Limb (tissue), 2 donors: ENCODE results near the gene EEF1AKMT4.
A peak's percentile ranks its signal among the peaks of the same experiment; 100 is the strongest.

Experiments
- DNase-seq, 2 donors: peaks; one replicate each; pipeline ENCODE4 v3.0.0-alpha.2; 2016; ENCODE audit errors: extremely low spot score in 2 of 2

The EEF1AKMT4 gene

DNA sequence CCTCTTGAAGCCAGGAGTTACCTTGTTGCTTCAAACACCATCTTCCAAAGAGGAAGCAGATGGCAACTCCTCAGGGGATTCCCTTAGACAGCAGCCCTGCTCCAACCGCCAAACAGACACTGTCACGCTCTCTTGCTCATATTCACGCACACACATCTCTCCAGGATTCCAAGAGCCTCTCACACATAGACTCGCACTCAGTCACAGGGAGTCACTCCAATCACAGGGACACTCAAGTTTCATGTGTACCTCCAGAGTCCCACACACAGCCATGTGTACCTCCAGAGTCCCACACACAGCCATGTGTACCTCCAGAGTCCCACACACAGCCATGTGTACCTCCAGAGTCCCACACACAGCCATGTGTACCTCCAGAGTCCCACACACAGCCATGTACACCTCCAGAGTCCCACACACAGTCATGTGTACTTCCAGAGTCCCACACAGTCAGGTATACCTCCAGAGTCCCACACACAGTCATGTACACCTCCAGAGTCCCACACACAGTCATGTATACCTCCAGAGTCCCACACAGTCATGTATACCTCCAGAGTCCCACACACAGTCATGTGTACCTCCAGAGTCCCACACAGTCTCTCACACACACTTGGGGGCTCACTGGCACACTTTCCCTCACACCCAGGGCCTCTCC lies 14.0 kb upstream of the EEF1AKMT4 start:
- DNase-seq, result no peak

DNA sequence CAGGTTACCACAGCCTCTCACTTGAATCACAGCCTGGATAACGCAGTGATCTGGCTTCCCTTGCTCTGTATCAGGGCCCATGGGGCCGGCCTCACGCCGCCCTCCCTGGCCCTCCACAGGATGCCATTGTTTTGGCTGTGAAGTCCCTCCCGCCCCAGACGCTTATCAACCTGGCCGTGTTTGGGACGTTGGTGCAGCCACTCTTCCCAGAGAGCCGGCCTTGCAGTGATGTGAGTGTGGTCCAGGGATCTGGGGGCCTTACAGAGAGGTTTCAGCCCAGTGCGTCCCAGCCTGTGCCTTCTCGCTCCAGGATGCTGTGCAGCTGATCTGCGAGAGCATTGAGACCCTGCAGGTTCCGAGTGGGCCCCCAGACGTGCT lies 13.4 kb upstream of the EEF1AKMT4 start:
- DNase-seq, result no peak

DNA sequence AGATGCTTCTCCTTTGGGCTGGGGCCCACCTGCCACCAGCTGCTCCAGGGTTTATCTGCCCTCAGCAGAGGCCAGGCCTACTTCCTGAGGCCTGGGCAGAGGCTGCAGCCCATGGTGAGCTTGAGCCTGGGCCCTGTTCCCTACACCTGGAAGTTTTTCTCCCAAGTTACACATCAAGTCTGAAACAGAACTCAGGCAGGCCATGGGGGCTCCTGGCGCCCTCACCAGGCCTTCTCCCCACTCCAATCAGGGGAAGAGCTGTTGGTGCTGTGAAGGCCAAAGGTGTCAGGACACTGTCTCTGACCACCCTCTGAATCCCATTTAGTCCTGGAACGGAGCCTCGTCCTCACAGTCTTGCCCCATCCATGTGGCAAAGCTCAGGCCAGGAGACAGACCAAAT lies 12.8 kb upstream of the EEF1AKMT4 start:
- no peak for DNase-seq

DNA sequence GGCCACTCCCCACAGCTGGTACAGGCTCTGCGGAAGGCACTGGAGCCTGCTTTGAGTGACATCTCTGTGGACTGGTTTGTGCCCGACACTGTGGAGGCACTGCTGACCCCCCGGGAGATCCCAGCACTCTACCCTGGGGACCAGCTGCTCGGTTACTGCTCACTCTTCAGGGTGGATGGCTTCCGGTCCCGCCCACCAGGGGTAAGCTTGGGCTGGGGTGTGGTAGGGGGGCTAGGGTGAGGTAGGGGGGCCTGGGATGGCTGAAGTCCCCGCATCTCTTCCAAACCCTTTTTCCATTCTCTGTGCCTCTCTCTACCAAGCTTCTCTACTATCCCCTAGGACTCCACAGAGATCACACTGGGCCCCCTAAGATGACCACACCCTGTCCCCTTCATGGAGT lies 12.3 kb upstream of the EEF1AKMT4 start:
- DNase-seq, result no peak

DNA sequence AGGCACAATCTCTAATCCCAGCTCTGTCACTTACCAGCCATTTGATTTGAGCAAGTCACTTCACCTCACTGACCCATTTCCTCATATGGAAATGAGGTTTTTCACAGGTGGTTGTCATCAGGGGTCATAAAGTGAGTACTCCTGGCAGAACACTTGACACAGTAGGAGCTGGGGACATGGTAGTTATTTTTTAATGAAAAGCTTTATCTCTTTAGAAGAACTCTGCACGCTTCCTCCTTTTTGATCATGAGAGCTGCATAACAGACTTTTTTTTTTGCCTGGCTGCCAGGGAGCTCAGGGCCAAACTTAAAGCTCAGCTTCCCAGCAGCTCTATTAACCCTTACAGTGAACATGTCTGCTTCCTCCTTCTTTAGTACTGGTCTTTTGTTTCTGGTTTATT lies 11.7 kb upstream of the EEF1AKMT4 start:
- no peak for DNase-seq

DNA sequence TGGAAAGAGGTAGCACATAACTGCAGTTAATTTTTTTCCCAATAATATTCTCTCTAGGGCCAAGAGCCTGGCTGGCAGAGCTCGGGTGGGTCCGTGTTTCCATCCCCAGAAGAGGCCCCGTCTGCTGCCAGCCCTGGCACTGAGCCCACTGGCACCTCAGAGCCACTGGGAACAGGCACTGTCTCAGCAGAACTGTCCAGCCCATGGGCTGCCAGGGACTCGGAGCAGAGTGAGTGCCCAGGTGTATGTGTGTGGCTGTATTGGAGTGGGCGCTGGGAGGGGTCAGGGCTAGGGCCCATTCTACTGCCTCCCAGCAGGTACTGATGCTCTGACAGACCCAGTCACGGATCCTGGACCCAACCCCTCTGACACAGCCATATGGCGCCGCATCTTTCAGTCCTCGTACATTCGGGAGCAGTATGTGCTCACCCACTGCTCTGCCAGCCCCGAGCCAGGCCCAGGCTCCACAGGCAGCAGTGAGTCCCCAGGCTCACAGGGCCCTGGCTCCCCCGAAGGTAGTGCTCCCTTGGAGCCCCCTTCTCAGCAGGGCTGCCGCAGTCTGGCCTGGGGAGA lies 11.1 kb upstream of the EEF1AKMT4 start:
- no peak for DNase-seq

DNA sequence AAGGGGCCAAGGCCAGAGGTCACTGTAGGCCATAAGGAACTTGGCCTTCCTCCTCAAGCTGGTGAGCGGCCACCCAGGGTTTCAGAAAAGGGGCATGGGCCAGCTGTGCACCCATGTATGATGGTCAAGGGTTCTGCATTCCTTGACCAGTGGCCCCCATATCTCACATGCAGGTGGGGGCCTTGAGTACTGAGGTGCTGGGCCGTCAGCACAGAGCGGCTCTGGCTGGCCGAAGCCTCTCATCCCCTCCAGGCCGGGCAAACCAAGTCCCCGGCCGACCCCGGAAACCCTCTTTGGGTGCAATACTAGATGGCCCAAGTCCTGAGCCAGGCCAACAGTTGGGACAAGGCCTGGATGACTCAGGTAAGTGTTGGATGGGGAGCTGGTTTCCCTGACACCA lies 10.3 kb upstream of the EEF1AKMT4 start:
- no peak for DNase-seq

DNA sequence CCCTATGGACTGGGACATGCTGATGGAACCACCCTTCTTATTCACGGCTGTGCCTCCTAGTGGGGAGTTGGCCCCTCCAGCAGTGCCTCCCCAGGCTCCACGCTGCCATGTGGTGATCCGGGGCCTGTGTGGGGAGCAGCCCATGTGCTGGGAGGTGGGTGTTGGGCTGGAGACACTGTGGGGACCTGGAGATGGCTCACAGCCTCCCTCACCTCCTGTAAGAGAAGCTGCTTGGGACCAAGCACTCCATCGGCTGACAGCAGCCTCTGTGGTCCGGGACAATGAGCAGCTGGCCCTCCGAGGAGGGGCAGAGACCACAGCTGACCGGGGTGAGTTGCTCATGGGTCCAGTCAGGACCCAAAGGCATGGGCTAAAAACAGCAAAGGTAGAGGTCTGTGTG lies 9.8 kb upstream of the EEF1AKMT4 start:
- DNase-seq, result no peak

DNA sequence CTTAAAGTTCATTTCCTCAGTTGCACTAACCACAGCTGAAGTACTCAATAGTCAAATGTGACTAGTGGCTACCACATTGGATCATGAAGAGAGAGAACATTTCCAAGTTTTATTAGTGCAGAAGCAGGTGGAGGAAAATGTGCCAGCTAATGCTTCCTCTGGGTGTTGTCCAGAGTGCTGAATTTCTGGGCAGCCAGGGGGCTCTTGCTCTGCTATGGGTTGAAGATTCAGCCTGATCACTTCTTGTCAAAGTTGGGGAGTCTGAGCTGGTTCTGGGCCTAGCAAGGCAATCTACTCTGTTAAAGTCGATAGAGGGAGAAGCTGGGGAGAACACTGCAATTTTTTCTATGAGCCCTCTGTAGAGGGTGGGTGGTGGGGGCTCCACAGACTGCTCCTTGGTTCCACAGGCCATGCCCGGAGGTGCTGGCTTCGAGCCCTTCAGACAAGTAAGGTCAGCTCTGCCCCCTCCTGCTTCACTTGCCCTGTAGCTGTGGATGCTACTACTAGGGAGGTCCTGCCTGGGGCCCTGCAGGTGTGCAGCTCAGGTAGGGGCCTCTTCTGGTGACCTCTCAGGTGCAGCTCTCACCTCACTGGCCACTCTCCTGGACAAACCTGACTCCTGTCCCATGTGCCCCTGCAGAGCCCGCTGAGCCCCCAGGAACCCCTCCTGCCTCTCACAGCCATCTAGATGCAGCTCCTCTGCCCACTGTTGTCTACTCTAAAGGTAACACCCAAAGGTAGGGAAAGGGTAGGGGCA lies 8.9 kb upstream of the EEF1AKMT4 start:
- DNase-seq, result peak in 1 of 2 donors; percentile 57

DNA sequence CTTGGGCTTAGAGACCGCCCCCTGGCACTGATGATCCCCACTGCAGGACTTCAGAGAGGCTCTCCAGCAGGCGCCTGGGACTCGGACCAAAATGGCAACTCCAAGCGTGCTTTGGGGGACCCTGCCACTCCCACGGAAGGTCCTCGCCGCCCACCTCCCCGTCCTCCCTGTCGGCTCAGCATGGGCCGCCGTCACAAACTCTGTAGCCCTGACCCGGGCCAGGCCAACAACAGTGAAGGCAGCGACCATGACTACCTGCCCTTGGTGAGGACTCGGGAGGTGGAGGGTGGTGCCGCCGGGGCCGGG lies 8.4 kb upstream of the EEF1AKMT4 start:
- no peak for DNase-seq

DNA sequence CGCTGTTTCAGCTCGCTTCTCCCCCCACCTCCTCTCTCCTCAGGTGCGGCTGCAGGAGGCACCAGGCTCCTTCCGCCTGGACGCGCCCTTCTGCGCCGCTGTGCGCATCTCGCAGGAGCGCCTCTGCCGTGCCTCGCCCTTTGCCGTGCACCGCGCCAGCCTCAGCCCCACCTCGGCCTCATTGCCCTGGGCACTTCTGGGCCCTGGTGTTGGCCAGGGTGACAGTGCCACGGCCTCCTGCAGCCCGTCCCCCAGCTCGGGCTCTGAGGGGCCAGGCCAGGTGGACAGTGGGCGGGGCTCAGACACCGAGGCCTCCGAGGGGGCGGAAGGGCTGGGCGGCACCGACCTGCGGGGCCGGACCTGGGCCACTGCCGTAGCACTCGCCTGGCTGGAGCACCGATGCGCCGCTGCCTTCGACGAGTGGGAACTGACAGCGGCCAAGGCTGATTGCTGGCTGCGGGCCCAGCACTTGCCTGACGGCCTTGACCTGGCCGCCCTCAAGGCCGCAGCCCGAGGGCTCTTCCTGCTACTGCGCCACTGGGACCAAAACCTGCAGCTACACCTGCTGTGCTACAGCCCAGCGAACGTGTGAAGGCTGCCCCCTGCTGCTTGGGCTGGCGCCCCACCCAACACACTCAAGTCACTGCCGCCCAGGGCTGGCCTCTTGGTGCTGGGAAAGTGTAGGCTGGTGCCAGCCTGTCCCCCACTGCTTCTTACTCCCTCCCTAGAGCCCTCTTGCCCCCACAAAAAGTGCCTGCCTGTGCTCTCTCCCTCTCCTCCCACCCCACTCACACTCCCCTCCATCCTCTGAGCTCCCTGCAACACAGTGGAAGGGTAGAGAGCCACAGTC lies 7.8 kb upstream of the EEF1AKMT4 start:
- DNase-seq, result no peak

DNA sequence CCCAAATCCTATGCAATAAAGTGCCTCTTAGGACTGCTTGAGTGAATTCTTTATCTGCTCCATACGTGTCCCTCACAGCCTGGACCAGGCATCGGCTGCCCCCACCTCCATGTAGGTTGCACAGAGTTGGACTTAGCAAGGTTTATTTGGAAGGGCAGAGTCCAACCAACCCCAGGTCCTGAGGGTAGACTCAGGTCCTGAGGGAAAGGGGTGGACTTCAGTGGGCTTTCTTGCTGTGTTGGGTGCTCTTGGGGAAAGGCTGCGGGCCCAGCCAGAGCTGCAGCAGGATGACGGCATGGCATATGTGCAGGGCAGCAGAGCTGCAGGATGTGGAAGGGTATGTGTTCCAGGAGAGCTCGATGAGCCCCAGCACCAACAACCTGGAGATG lies 7.2 kb upstream of the EEF1AKMT4 start:
- DNase-seq, result no peak

DNA sequence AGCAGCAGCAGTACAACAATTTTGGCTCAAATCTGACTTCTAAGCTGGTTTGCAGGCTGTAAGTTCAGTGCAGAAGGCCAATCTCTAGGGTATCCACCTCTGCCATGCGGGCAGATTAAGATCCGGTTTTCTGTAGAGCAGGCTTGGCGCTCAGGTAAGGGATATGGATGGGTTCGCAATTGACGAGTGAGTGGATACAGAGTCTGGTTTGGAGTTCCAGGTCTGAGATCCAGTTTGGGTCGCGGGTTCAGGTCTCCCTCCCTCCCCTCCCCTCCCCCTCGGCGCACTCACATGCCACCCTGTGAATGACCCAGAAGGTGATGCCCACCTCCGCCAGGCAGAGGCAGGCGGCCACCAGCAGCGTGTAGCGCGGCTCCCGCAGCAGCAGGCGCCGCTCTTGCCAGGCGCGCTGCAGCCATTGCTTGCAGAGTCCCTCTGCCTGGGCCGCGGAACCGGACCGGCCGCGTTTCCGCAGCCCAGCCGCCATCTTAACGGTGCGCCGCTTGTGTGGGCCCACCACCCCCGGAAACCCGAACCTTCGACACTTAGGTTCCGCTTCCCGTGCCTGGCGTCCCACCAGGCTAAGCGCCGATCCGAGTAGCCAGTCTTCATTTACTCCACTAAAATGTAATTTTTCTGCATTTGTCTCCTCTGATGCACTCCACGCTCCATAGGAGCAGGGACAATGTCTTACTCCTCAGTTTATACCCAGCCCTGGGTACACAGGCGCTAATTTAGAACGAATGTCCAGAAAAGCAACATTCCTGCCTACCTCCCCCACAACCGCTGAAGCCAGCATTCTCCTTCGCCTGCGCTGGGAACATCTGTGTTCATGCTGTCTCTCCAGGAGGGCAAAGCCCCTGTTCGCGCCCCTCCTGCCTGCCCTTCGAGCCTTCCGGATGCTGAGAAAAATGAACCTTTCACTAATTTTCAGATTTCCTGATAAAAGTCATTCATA lies 739 bp upstream of the EEF1AKMT4 start, which contains the start of gene ALG3:
Gene ALG3 (minus strand): TSS at position 509 of the 958 bp plus-strand sequence. CDS start 22 bp downstream, at position 487.
- DNase-seq, result peak; percentile 79 to 93

DNA sequence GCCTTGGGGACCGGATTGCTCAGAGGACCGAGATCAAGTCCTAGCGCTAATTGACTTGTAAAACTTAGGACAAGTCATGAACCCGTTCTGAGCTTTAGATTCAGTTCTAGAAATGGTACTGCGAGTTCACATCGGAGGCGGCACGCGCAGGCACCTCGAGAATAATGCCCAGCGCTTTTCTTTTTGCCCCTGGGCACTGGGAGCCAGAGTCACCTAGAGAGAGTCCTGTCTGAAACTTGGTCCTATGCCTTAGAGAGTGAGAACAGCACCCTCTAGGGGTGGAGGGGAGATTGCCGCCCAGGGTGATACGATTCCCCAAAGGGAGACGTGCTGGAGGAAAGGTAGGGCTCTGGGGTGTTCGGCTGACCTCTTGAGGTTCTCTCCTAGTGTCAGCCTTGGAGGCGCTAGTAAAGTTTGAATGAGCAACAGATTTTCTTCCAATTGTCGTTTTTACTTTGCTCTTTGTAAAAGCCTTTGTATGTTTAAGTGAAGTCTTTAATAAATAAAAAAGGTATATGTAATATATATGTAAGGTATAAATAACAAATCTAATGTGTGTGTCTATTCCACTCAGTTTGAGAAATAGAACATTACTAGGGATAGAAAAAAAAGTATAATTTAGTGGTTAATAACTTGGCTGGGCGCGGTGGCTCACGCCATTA lies 826 bp downstream of the EEF1AKMT4 start:
- DNase-seq, result peak; percentile 60 to 81

DNA sequence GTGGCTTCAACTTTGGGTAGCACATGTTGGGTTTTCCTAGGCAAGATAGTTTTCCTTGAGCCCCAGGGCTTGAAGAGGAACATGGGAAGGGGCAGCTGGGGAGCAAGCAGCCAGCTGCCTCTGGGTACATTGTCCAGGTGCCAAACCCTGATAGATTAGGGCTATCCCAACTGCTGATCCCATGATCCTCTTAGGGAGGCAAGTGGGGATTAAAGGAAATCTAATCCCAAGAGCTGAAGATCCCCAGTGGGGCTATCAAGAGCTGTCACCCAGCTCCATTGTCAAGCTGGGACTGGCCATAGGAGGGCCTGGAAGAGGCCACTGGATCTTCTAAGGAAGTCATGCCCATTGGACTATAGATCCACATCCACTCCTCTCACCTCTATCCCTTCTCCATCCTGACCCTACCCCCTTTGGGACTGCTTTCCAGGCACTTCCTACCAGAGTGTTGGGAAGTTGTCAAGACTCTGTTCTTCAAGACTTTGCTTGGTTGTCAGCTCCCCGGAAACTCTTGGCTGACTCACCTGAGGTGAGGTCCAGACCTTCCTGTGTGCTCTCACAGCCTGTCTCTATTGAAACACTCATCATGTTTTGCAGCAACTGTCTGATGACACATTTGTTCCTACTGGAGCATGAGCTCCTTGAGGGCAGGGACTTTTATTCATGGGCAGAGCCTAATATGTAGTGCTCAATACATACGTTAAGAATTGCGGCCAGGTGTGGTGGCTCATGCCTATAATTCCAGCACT lies 6.0 kb downstream of the EEF1AKMT4 start:
- no peak for DNase-seq

DNA sequence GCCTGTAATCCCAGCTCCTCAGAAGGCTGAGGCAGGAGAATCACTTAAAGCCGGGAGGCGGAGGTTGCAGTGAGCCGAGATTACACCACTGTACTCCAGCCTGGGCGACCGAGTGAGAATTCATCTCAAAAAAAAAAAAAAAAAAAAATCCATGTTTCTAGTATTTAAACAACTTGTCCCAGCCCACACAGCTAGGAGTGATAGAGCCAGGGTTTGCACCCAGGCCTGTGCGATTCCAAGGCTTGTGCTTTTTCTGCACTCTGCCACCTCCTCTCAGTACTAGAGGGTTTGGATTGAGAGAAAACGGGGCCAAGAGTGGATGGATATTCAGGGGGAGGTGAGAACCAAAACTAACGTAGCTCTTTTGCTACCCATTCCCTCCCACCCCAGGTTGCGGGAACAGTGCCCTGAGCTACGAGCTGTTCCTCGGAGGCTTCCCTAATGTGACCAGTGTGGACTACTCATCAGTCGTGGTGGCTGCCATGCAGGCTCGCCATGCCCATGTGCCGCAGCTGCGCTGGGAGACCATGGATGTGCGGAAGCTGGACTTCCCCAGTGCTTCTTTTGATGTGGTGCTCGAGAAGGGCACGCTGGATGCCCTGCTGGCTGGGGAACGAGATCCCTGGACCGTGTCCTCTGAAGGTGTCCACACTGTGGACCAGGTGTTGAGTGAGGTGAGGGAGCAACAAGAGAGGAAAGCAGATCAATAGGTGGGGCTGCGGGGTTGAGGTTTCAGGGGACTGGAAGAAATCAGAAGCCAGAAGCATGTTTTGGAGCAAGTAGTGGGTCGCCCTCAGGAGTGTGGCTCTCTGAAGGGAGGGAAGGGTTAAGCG lies 7.8 kb downstream of the EEF1AKMT4 start:
- DNase-seq, result no peak

DNA sequence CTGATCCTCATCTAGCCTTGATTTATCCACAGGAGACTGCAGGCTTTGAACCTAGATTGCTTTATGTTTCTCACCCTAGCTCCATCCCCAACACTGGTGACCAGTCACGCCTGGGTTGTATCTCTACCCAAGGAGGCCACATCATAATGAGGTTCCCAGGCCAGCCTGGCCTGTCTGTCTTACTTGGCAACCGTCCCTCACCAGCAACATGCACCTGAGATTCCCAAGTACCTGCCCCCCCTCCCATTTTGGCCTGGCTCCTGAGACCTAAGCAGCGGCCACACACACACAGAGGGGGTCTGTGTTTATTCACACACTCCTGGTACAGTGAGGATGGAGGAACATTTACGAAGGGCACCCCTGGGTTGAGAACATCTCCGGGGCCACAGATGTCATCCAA lies 9.5 kb downstream of the EEF1AKMT4 start:
- no peak for DNase-seq

DNA sequence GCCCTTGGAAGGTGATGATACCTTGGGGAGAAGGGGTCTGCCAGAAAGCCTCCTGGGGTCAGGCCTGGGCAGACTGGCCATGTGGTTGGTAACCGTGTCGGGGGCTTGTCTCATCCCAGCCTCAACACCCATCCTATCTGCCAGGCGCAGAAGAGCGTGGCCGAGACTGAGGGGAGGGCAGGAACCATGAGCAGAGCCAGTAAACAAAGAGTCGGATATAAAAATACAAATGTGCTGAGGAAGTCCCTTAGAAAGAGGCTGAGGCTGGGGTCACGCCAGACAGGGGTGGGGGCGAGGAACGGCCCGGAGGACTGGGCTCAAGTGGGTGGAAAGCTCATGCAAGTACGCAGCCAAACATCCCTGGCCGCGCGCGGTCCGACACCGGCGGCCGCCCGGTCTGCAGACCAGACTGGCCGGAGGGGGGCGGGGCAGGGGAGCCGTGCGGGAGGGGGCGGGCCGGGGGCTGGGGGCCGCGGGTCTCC lies 10.0 kb downstream of the EEF1AKMT4 start:
- no peak for DNase-seq
